Renal pelvis (tissue), 4 donors: Measurements from ENCODE around the gene ZNF30. TPM values are rescaled to one million over a fixed set of nuclear protein-coding genes. Genes with fewer than 3 reads are reported as not detected.
"Not testable (repeated sequence)": the region's sequence is repeated elsewhere in the genome, so short reads cannot be mapped to it uniquely, and the experiment has no call there.

ENCODE experiments used
- DNase-seq: peaks from one replicate; pipeline ENCODE4 v3.0.0-alpha.2; 2013
- polyA plus RNA-seq, 3 donors: library from polyadenylated mRNA; unstranded; fragments of 120-200 nt; gene quantifications; one replicate each; pipeline ENCODE4 v1.2.1, GENCODE V29; 2013; ENCODE audit not compliant: insufficient read length in 3 of 3

Gene ZNF30
- polyA plus RNA-seq, 3 donors: 5.8 to 11.7 (median 7.4) TPM

GRCh38 chr19:34983786-34984185 lies 57.1 kb downstream of the ZNF30 start:
- no peak for DNase-seq

GRCh38 chr19:34984287-34984686 lies 57.6 kb downstream of the ZNF30 start:
- DNase-seq: no peak

- no peak for DNase-seq
Observed at GRCh38 chr19:34985249-34986022, 58.7 kb downstream of the ZNF30 start.

- DNase-seq: no peak
Observed at GRCh38 chr19:34988119-34988518, 61.4 kb downstream of the ZNF30 start.

- DNase-seq: no peak
Observed at GRCh38 chr19:34989298-34989697, 62.6 kb downstream of the ZNF30 start.

GRCh38 chr19:34990578-34991192 lies 64.0 kb downstream of the ZNF30 start:
- DNase-seq: no peak

- no peak for DNase-seq
Observed at GRCh38 chr19:34991542-34992333, 65.0 kb downstream of the ZNF30 start.

GRCh38 chr19:34992582-34992981 lies 65.9 kb downstream of the ZNF30 start:
- not testable (repeated sequence) for DNase-seq

- DNase-seq: no peak
Observed at GRCh38 chr19:34994286-34994642, 67.6 kb downstream of the ZNF30 start.

Other genes with a start within 250 kb of the ZNF30 start
- gene SCGB2B2, start 249.7 kb upstream of the ZNF30 start, polyA plus RNA-seq: 1 to 10 TPM in 2 of 3 donors, under 1 TPM in 1; 0.94 to 2.0 (median 1.7) TPM
- gene ZNF302, start 249.2 kb upstream of the ZNF30 start, polyA plus RNA-seq: 10 to 100 TPM; 67.1 to 85.3 (median 83.4) TPM
- 10 to 100 TPM; 22.2 to 23.7 (median 22.6) TPM for gene ZNF181, start 192.7 kb upstream of the ZNF30 start, polyA plus RNA-seq
- gene ZNF599, start 153.7 kb upstream of the ZNF30 start, polyA plus RNA-seq: 10 to 100 TPM; 14.1 to 17.2 (median 16.7) TPM
- gene ZNF792, start 37.3 kb downstream of the ZNF30 start, polyA plus RNA-seq: 1 to 10 TPM; 5.4 to 7.1 (median 6.6) TPM
- 10 to 100 TPM; 54.9 to 72.8 (median 65.6) TPM for gene GRAMD1A, start 73.4 kb downstream of the ZNF30 start, polyA plus RNA-seq
- gene SCN1B, start 103.6 kb downstream of the ZNF30 start, polyA plus RNA-seq: 1 to 10 TPM in 2 of 3 donors, under 1 TPM in 1; 0.95 to 1.5 (median 1.0) TPM
- 100 to 1,000 TPM; 118 to 150 (median 128) TPM for gene HPN, start 114.8 kb downstream of the ZNF30 start, polyA plus RNA-seq
- gene FXYD3, start 188.9 kb downstream of the ZNF30 start, polyA plus RNA-seq: 10 to 100 TPM; 18.6 to 23.9 (median 23.1) TPM
- 1 to 10 TPM; 2.2 to 3.2 (median 3.0) TPM for gene LGI4, start 208.2 kb downstream of the ZNF30 start, polyA plus RNA-seq
- 10 to 100 TPM; 21.8 to 27.0 (median 26.5) TPM for gene FXYD1, start 211.9 kb downstream of the ZNF30 start, polyA plus RNA-seq
- 1 to 10 TPM in 1 of 3 donors, under 1 TPM in 2; 0.40 to 1.3 (median 0.95) TPM for gene FXYD7, start 216.4 kb downstream of the ZNF30 start, polyA plus RNA-seq
- gene FXYD5, start 227.8 kb downstream of the ZNF30 start, polyA plus RNA-seq: 10 to 100 TPM; 21.7 to 26.8 (median 23.0) TPM